GM21723 (cell line): Measurements from ENCODE around the gene TRIM34.
"Not testable (repeated sequence)": the region's sequence is repeated elsewhere in the genome, so short reads cannot be mapped to it uniquely, and the experiment has no call there.

Source experiments
- ATAC-seq: cut with Tn5 transposase; IDR thresholded peaks from one replicate; pipeline ENCODE4 v1.9.1; 2021; ENCODE audit warnings: mild to moderate bottlenecking, moderate library complexity; ENCODE audit not compliant: unreplicated experiment

TRIM34 gene

GRCh38 chr11:5620651-5621521 lies 3.9 kb upstream of the TRIM34 start:
- ATAC-seq = no peak

GRCh38 chr11:5621580-5621979 lies 3.2 kb upstream of the TRIM34 start:
- no peak for ATAC-seq

- no peak for ATAC-seq
Observed at GRCh38 chr11:5622802-5623201, 2.0 kb upstream of the TRIM34 start.

GRCh38 chr11:5625281-5625680 lies 480 bp downstream of the TRIM34 start:
- ATAC-seq = peak; percentile 5

- ATAC-seq = no peak
Observed at GRCh38 chr11:5626196-5626595, 1.4 kb downstream of the TRIM34 start.

- peak; percentile 21 for ATAC-seq
Observed at GRCh38 chr11:5631417-5631816, 6.6 kb downstream of the TRIM34 start.

GRCh38 chr11:5631969-5632635 lies 7.3 kb downstream of the TRIM34 start:
- ATAC-seq = peak; percentile 95

- ATAC-seq = no peak
Observed at GRCh38 chr11:5639953-5640352, 15.2 kb downstream of the TRIM34 start.

- no peak for ATAC-seq
Observed at GRCh38 chr11:5643585-5643984, 18.8 kb downstream of the TRIM34 start.

- no peak for ATAC-seq
Observed at GRCh38 chr11:5646139-5646538, 21.3 kb downstream of the TRIM34 start.

- no peak for ATAC-seq
Observed at GRCh38 chr11:5655474-5655873, 30.7 kb downstream of the TRIM34 start.

- ATAC-seq = not testable (repeated sequence)
Observed at GRCh38 chr11:5656956-5657355, 32.2 kb downstream of the TRIM34 start.

- ATAC-seq = no peak
Observed at GRCh38 chr11:5658318-5658717, 33.5 kb downstream of the TRIM34 start.

GRCh38 chr11:5663511-5663910 lies 38.7 kb downstream of the TRIM34 start:
- no peak for ATAC-seq

GRCh38 chr11:5665051-5665570 lies 40.3 kb downstream of the TRIM34 start:
- ATAC-seq = no peak

- no peak for ATAC-seq
Observed at GRCh38 chr11:5665746-5666401, 41.1 kb downstream of the TRIM34 start.

- ATAC-seq = no peak
Observed at GRCh38 chr11:5666402-5666793, 41.6 kb downstream of the TRIM34 start.

GRCh38 chr11:5671831-5672230 lies 47.0 kb downstream of the TRIM34 start:
- ATAC-seq = no peak

GRCh38 chr11:5674391-5674790 lies 49.6 kb downstream of the TRIM34 start:
- ATAC-seq = no peak

GRCh38 chr11:5679811-5680210 lies 55.0 kb downstream of the TRIM34 start:
- ATAC-seq = no peak

- not testable (repeated sequence) for ATAC-seq
Observed at GRCh38 chr11:5682890-5683441, 58.2 kb downstream of the TRIM34 start.
